ENCODE data around the gene FRMPD2.

GRCh38 chr10:48234295-48234694, 40.2 kb downstream of the FRMPD2 start:
- TF ChIP-seq EZH2phosphoT487 (IDR thresholded peaks at IDR 0.05; ENCODE audit: insufficient read depth, low read depth) (no peak), EZH2 (IDR thresholded peaks at IDR 0.05; ENCODE audit: insufficient read depth, poor library complexity, severe bottlenecking) (no peak)
